NCI-H146 (cell line): Measurements from ENCODE around the gene ASIC5.
A peak's percentile ranks its signal among the peaks of the same experiment; 100 is the strongest.
"Not testable (repeated sequence)": the region's sequence is repeated elsewhere in the genome, so short reads cannot be mapped to it uniquely, and the experiment has no call there.

Experiments used
- DNase-seq: peaks from one replicate; lab custom pipeline; 2025; lab: John Stamatoyannopoulos, UW

Gene ASIC5

GRCh38 chr4:155800685-155801343 is 65.3 kb downstream of the ASIC5 start:
- DNase-seq = no peak

GRCh38 chr4:155799794-155800123 is 66.3 kb downstream of the ASIC5 start:
- DNase-seq = no peak

- DNase-seq = no peak
Observed at GRCh38 chr4:155799116-155799793, 66.8 kb downstream of the ASIC5 start.

- not testable (repeated sequence) for DNase-seq
Observed at GRCh38 chr4:155797581-155797980, 68.5 kb downstream of the ASIC5 start.

GRCh38 chr4:155795991-155796390 is 70.1 kb downstream of the ASIC5 start:
- no peak for DNase-seq

- DNase-seq = no peak
Observed at GRCh38 chr4:155794589-155795236, 71.4 kb downstream of the ASIC5 start.

GRCh38 chr4:155789982-155790381 is 76.1 kb downstream of the ASIC5 start:
- DNase-seq = no peak

- no peak for DNase-seq
Observed at GRCh38 chr4:155789391-155789790, 76.7 kb downstream of the ASIC5 start.

- DNase-seq = peak; percentile 20
Observed at GRCh38 chr4:155787113-155787710, 78.9 kb downstream of the ASIC5 start.

- no peak for DNase-seq
Observed at GRCh38 chr4:155785828-155786227, 80.2 kb downstream of the ASIC5 start.

GRCh38 chr4:155784637-155785036 is 81.4 kb downstream of the ASIC5 start:
- DNase-seq = no peak

- no peak for DNase-seq
Observed at GRCh38 chr4:155781249-155781831, 84.7 kb downstream of the ASIC5 start.

GRCh38 chr4:155780775-155781174 is 85.3 kb downstream of the ASIC5 start:
- DNase-seq = no peak
